GM13976 (cell line): Measurements from ENCODE around the gene AFG3L2.

Experiments
- DNase-seq: peaks from one replicate; pipeline ENCODE4 v3.0.0; 2012; ENCODE audit warnings: low spot score
- CTCF ChIP-seq: IDR thresholded peaks from 2 replicates; pipeline ENCODE4 v1.5.1; 2012; ENCODE audit warnings: borderline replicate concordance, mild to moderate bottlenecking; ENCODE audit not compliant: insufficient read depth; ENCODE audit errors: extremely low read depth, missing control alignments, control extremely low read depth
- in situ Hi-C: fragments of 300-500 bp; cut with MboI; formaldehyde crosslinking; loops from one replicate; pipeline ENCODE4 v1.12.0; 2022; ENCODE audit warnings: low sequenced_read_pairs, mixed read lengths, inconsistent platforms; ENCODE audit not compliant: unreplicated experiment

Gene AFG3L2

DNA sequence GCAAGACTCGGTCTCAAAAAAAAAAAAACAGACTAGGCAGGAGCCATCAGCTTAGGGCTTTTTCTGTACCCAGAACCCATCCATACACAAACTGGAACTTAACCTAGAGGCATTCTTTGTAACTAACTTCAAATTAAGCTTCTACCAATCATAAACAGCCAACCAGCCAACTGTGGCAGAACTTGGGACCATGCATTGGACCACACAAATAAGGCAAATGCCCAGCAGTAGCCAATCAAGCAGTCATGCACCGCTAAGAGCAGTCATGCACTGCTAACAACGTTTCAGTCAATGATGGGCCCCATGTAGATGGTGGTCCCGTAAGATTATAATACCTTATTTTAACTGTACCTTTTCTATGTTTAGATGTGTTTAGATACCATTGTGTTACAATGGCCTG is 46.3 kb downstream of the AFG3L2 start:
- in situ Hi-C loops: no loop called here

GRCh38 chr18:12329125-12329698 is 47.8 kb downstream of the AFG3L2 start:
- no peak for DNase-seq
- no peak for TF ChIP-seq CTCF
- in situ Hi-C loops: no loop called here

More for the DNA sequence above, 46.3 kb downstream of the AFG3L2 start:
- no peak for TF ChIP-seq CTCF
- DNase-seq: no peak

- DNase-seq: no peak
- no peak for TF ChIP-seq CTCF
- in situ Hi-C loops: no loop called here
These were observed 48.7 kb downstream of the AFG3L2 start for GRCh38 chr18:12328179-12328823.

GRCh38 chr18:12327510-12328178 is 49.4 kb downstream of the AFG3L2 start:
- TF ChIP-seq CTCF: peak; percentile 80
- in situ Hi-C loops: no loop called here
- DNase-seq: peak; percentile 85

DNA sequence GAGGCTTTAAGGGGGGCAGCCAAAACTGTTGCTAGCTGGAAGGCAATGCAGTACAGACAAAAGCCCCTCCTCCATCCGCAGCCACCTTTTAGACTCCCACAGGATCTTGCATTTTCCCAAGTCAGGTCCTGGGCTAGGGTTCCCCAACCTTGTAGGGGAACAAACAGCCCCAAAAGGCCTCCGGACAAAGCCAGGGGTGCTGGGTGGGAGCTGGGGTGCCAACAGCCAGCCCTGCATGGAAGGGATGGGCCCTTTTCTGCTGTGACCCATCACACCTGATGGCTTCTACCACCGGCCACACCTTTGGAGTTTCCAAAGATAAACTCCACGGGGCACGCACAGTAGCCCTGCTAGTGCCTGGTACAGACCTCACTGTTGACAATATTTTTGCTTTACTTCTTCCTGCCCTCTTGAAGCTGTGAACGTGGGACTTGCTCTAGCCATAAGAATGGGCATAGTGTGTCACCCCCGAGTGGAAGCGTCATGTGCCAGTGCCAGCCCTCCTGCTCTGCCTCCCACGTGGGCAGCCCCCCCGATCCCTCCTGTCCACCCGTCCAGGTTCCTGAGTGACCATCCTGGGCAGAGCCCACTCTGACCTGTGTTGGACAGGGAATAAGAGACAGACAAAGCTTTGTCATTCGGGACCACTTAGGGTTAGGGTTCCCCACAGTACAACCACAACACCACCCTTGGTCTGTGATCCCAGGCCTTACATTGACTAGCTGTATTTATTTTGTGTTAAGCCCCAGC is 50.1 kb downstream of the AFG3L2 start:
- no peak for TF ChIP-seq CTCF
- DNase-seq: no peak
- in situ Hi-C loops: no loop called here

GRCh38 chr18:12325726-12326245 is 51.2 kb downstream of the AFG3L2 start:
- no peak for TF ChIP-seq CTCF
- in situ Hi-C loops: no loop called here
- DNase-seq: no peak
